Naive thymus-derived CD4-positive, alpha-beta T cell (primary cell): ENCODE measurements around the gene UXS1. TPM values are rescaled to one million over a fixed set of nuclear protein-coding genes. Genes with fewer than 3 reads are reported as not detected.

Experiments used
- ATAC-seq: fragments of 150-1000 bp; cut with Tn5 transposase; 2 replicates; pipeline ENCODE4 v1.10.0; 2021; ENCODE audit warnings: mild to moderate bottlenecking, moderate library complexity
- CTCF ChIA-PET: fragments of 350-600 bp; sonication (Branson Sonifier 250); formaldehyde crosslinking; loops from one replicate; lab custom pipeline; 2021; ENCODE audit warnings: antibody characterized with exemption; lab: Charles Lee
- POLR2A ChIA-PET: fragments of 350-600 bp; sonication (Branson Sonifier 250); formaldehyde crosslinking; loops from one replicate; lab custom pipeline; 2021; ENCODE audit warnings: antibody characterized with exemption, inconsistent platforms; lab: Charles Lee
- DNase-seq, 9 donors: peaks; one replicate each; pipeline versions ENCODE4 v3.0.0 to v3.0.0-alpha.2; 2020 to 2022; ENCODE audit warnings: mixed read lengths in 1 of 9
- H3K27ac ChIP-seq: one replicate; pipeline ENCODE4 v1.7.0; 2013; ENCODE audit warnings: mild to moderate bottlenecking, low read depth, low read length, moderate library complexity
- H3K27me3 ChIP-seq, 2 donors: one replicate each; pipeline ENCODE4 v1.7.0; 2013; ENCODE audit warnings: low read length in 2 of 2, mild to moderate bottlenecking in 2 of 2, moderate library complexity in 2 of 2; ENCODE audit not compliant: control insufficient read depth in 2 of 2, insufficient read depth in 2 of 2
- H3K36me3 ChIP-seq, 3 experiments: 1 replicate in 2 of 3; 2 replicates in 1 of 3; pipeline ENCODE4 v1.7.0; 2013; ENCODE audit warnings: low read length in 3 of 3, mild to moderate bottlenecking in 3 of 3, moderate library complexity in 1 of 3; ENCODE audit not compliant: insufficient read depth in 3 of 3, control insufficient read depth in 2 of 3
- H3K4me1 ChIP-seq, 2 donors: one replicate each; pipeline ENCODE4 v1.7.0; 2013; ENCODE audit warnings: low read length in 2 of 2, mild to moderate bottlenecking in 2 of 2, moderate library complexity in 1 of 2; ENCODE audit not compliant: control insufficient read depth in 2 of 2, insufficient read depth in 2 of 2
- H3K4me3 ChIP-seq: 2 replicates; pipeline ENCODE4 v1.7.0; 2013; ENCODE audit warnings: mild to moderate bottlenecking, low read length
- H3K9me3 ChIP-seq, 3 experiments: 1 replicate in 2 of 3; 2 replicates in 1 of 3; pipeline ENCODE4 v1.7.0; 2013; ENCODE audit warnings: low read length in 3 of 3; ENCODE audit not compliant: control insufficient read depth in 2 of 3
- H3K27ac Mint-ChIP-seq, 9 donors: one replicate each; pipeline ENCODE4 v1.8.0; 2020 to 2022; ENCODE audit warnings: mixed read lengths in 9 of 9, mild to moderate bottlenecking in 8 of 9, moderate library complexity in 5 of 9, inconsistent platforms in 2 of 9
- H3K27me3 Mint-ChIP-seq, 5 donors: one replicate each; pipeline ENCODE4 v1.8.0; 2021 to 2022; ENCODE audit warnings: mixed read lengths in 5 of 5, mild to moderate bottlenecking in 1 of 5
- H3K36me3 Mint-ChIP-seq, 5 donors: one replicate each; pipeline ENCODE4 v1.8.0; 2020 to 2022; ENCODE audit warnings: mixed read lengths in 5 of 5, mild to moderate bottlenecking in 3 of 5, inconsistent platforms in 1 of 5
- H3K4me1 Mint-ChIP-seq, 7 donors: one replicate each; pipeline ENCODE4 v1.8.0; 2020 to 2022; ENCODE audit warnings: mixed read lengths in 7 of 7, mild to moderate bottlenecking in 3 of 7, inconsistent platforms in 1 of 7
- H3K4me3 Mint-ChIP-seq, 10 donors: one replicate each; pipeline ENCODE4 v1.8.0; 2020 to 2022; ENCODE audit warnings: mild to moderate bottlenecking in 10 of 10, mixed read lengths in 10 of 10, moderate library complexity in 6 of 10, inconsistent platforms in 2 of 10
- H3K9me3 Mint-ChIP-seq, 11 donors: one replicate each; pipeline ENCODE4 v1.8.0; 2020 to 2022; ENCODE audit warnings: mixed read lengths in 11 of 11, mild to moderate bottlenecking in 4 of 11, inconsistent platforms in 1 of 11, moderate library complexity in 1 of 11
- intact Hi-C, 2 donors: fragments of 100-400 bp; cut with micrococcal nuclease; formaldehyde crosslinking; loops; one replicate each; pipeline ENCODE4 v1.15.1; 2023
- polyA plus RNA-seq, 2 donors: library from polyadenylated mRNA; unstranded; fragments of 300-500 nt; fragmentation: Illumina TruSeq; gene quantifications; one replicate each; pipeline ENCODE4 v1.2.3, GENCODE V29; 2021
- total RNA-seq, 6 experiments: library from RNA in 5 of 6; stranded (reverse) in 5 of 6; gene quantifications; 1 replicate in 5 of 6; 2 replicates in 1 of 6; pipeline ENCODE4 v1.2.3 and lab custom pipeline; 2021 to 2026

UXS1 gene
- total and polyA plus RNA-seq, 7 experiments from 2014 or later, result 52.3 to 185 (median 93.3) TPM

DNA sequence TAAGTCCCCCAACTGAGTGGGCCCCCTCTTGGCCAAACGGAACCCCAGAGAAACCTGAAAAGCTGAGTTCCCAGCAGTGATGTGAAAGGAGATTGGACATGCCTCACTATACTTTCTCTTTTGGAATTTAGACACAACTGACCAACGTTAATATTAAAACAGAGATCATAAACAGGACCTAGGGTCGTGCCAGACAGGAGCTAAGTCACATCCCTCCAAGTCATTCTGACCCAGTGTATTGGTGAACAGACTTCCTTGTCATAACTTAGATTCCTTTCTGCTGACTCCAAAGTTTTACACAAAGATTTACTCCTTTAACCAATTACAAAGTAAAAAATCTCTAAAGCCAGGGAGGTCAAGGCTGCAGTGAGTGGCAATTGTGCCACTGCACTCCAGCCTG is 46.9 kb downstream of the UXS1 start:
- H3K9me3 ChIP-seq, result no peaks in the 10 kb centered on the region
- H3K4me1 ChIP-seq, result peaks cover 3 to 6% of the 10 kb centered on the region in 2 donors
- Mint-ChIP-seq H3K27ac (peak overlapping the region in 6 of 9 donors; percentile 8 to 74 (median 40)), H3K27me3 (no peaks in the 10 kb centered on the region), H3K36me3 (peaks cover 29 to 76% (median 67%) of the 10 kb centered on the region in 5 donors), H3K9me3 (peaks cover 0 to 2% (median under 1%) of the 10 kb centered on the region in 11 donors), H3K4me1 (peaks cover 44 to 84% (median 69%) of the 10 kb centered on the region in 7 donors), H3K4me3 (no peak overlapping the region)
- H3K4me3 ChIP-seq, result no peak overlapping the region
- ChIA-PET CTCF (interaction anchor here (0.8 to 1.5 kb wide), 2 partner anchors 10 to 13 kb away, joined by 3 read pairs; no protein-coding TSS in a partner anchor), POLR2A (interaction anchor here (1.6 to 4.7 kb wide), 2 partner anchors 12 to 15 kb away, joined by 5 to 37 read pairs; no protein-coding TSS in a partner anchor)
- no peaks in the 10 kb centered on the region for H3K27me3 ChIP-seq
- ATAC-seq (no peak), DNase-seq (no peak)
- H3K27ac ChIP-seq, result no peak overlapping the region
- intact Hi-C loops, result loop anchor here in 1 of 2 donors (10.0 kb wide), 1 partner anchor 48 kb away; the partner anchor contains the start of gene UXS1
- peaks cover 0 to 52% (median 6%) of the 10 kb centered on the region in 3 experiments for H3K36me3 ChIP-seq

DNA sequence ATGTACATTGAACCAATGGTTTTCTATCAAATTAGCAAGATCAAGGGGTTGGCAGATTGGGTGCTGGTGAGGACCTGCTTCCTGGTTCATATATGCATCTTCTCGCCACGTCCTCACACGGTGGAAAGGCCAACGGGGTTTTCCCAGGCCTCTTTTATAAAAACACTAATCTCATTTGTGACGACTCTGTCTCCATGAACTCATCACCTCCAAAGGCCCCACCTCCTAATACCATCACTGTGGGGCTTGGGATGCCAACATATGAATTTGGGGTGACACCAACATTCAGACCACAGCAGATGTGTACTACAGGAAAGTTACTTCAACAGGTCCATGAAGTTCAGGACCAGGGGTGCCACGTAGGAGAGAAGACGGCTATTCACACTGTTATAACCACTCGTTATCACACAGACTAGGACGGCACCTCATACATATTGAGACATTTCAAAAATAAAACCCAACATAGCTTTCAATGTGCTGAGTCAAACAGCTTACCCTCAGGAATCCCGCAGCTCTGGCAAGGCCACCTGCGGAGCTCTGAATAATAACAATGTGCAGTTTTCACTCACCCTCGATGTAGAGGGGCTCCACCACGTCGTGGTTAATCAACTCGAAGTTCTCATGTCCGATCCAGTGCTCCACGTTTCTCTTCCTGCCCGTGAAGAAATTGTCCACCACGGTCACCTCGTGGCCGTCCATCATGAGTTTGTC is 49.3 kb downstream of the UXS1 start:
- Histone ChIP-seq H3K4me1 (peaks cover 6 to 14% of the 10 kb centered on the region in 2 donors), H3K27ac (no peak overlapping the region), H3K4me3 (no peak overlapping the region), H3K27me3 (no peaks in the 10 kb centered on the region), H3K9me3 (no peaks in the 10 kb centered on the region), H3K36me3 (peaks cover 0 to 34% (median 6%) of the 10 kb centered on the region in 3 experiments)
- peaks cover 44 to 82% (median 71%) of the 10 kb centered on the region in 7 donors for H3K4me1 Mint-ChIP-seq
- ChIA-PET POLR2A (interaction anchor here (9.4 kb wide), 1 partner anchor 15 kb away, joined by 104 read pairs; no protein-coding TSS in a partner anchor), CTCF (no interaction called here)
- peaks cover 22 to 64% (median 53%) of the 10 kb centered on the region in 5 donors for H3K36me3 Mint-ChIP-seq
- peak overlapping the region; percentile 14 to 96 (median 71) for H3K27ac Mint-ChIP-seq
- H3K4me3 Mint-ChIP-seq, result peak overlapping the region in 3 of 10 donors; percentile 25 to 28 (median 26)
- peak in 1 of 9 donors; percentile 46 for DNase-seq
- intact Hi-C loops, result loop anchor here in 1 of 2 donors (10.0 kb wide), 1 partner anchor 50 kb away; the partner anchor contains the start of gene UXS1
- H3K9me3 Mint-ChIP-seq, result peaks cover 0 to 2% (median 0%) of the 10 kb centered on the region in 11 donors
- peak; percentile 83 for ATAC-seq
- no peaks in the 10 kb centered on the region for H3K27me3 Mint-ChIP-seq

DNA sequence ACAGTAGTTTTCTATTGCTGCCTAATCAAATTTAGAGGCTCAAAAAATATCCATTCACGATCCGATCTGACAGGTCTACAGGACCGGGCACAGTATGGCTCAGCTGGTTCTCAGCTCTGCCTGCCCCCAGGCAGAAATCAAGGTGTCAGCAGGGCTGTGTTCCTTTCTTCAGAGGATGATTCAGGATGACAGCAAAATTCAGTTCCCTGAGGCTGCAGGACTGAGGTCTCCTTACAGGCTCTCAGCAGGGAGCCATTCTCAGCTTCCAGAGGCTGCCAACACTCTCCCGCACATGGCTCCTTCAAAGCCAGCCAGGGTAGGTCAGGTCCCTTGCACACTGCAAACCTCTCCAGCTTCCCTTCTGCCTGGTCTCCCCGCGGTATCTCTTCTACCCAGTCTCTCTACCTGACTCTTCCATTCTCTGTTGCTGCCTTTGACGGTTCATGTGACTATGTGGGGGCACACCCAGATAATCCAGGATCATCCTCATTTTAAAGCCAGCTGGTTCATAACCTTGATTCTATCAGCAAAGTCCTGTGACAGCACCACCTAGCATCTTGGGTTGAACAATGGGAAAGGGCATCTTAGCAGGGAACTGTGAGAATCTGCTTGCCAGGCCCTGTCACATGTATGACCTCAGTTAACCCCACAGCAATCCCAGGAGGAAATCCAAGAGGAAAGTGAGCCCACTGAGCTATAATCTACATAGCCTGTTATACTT is 50.4 kb downstream of the UXS1 start:
- peaks cover 7 to 25% of the 10 kb centered on the region in 2 donors for H3K4me1 ChIP-seq
- DNase-seq, result no peak
- peaks cover 0 to 24% (median 6%) of the 10 kb centered on the region in 3 experiments for H3K36me3 ChIP-seq
- ATAC-seq, result no peak
- Mint-ChIP-seq H3K27me3 (no peaks in the 10 kb centered on the region), H3K4me1 (peaks cover 55 to 82% (median 74%) of the 10 kb centered on the region in 7 donors), H3K36me3 (peaks cover 22 to 55% (median 45%) of the 10 kb centered on the region in 5 donors), H3K27ac (peak overlapping the region in 8 of 9 donors; percentile 42 to 81 (median 60)), H3K4me3 (peak overlapping the region in 5 of 10 donors; percentile 0 to 38 (median 23)), H3K9me3 (peaks cover 0 to 2% (median 0%) of the 10 kb centered on the region in 11 donors)
- no peaks in the 10 kb centered on the region for H3K9me3 ChIP-seq
- intact Hi-C loops, result loop anchor here in 1 of 2 donors (10.0 kb wide), 1 partner anchor 51 kb away; the partner anchor contains the start of gene UXS1
- CTCF ChIA-PET, result no interaction called here
- no peak overlapping the region for H3K4me3 ChIP-seq
- H3K27me3 ChIP-seq, result no peaks in the 10 kb centered on the region
- POLR2A ChIA-PET, result interaction anchor here (9.4 kb wide), 1 partner anchor 16 kb away, joined by 104 read pairs; no protein-coding TSS in a partner anchor
- no peak overlapping the region for H3K27ac ChIP-seq

DNA sequence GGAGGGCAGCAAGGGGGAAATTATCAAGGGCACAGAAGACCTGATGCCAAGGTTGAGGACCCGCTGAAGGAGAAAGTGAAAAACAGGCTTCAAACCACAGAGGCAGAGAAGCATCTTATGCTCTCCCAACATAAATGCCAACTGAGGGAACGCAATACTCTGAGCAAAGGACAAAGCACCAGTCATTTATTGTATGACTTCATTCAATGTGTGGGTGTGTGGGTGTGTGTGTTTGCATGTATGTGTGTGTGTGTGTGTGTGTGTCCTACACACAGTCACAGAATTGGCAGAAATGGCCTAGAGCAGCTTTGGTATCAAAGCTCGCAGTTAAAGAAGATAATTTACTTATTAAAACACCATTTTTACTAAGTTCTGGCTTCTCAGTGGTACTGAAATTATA is 51.4 kb downstream of the UXS1 start:
- no peak overlapping the region for H3K4me3 ChIP-seq

DNA sequence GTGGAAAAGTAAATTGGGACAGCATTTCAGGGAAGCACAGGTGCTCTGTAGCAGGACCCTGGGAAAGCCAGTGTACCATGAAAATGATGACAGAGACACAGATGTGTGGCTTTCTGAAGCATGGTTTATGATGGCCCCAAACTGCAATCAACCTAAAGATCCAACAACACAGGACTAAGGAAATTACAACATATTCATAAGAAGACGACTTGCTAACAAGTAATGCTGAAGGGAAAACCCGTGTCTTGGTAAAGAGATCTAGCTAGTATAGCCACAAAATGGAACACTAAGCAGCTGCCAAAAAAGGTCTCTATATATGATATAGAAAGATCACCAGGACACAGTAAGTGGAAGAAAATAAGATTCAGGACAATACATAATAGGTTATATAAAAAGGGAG is 53.2 kb downstream of the UXS1 start:
- CTCF ChIA-PET, result interaction anchor here (1.3 kb wide), 1 partner anchor 19 kb away, joined by 9 read pairs; no protein-coding TSS in a partner anchor
- ATAC-seq, result no peak
- intact Hi-C loops, result loop anchor here in 1 of 2 donors (10.0 kb wide), 1 partner anchor 54 kb away; the partner anchor contains the start of gene UXS1
- H3K9me3 Mint-ChIP-seq, result peaks cover 0 to 2% (median 0%) of the 10 kb centered on the region in 11 donors
- Histone ChIP-seq H3K27me3 (no peaks in the 10 kb centered on the region), H3K36me3 (peaks cover 0 to 20% (median 6%) of the 10 kb centered on the region in 3 experiments), H3K27ac (no peak overlapping the region), H3K9me3 (no peaks in the 10 kb centered on the region), H3K4me3 (no peak overlapping the region), H3K4me1 (peaks cover 12 to 34% of the 10 kb centered on the region in 2 donors)
- peaks cover 45 to 78% (median 76%) of the 10 kb centered on the region in 7 donors for H3K4me1 Mint-ChIP-seq
- H3K27me3 Mint-ChIP-seq, result no peaks in the 10 kb centered on the region
- peak overlapping the region; percentile 50 to 97 (median 87) for H3K27ac Mint-ChIP-seq
- no peak for DNase-seq
- H3K36me3 Mint-ChIP-seq, result peaks cover 17 to 41% (median 38%) of the 10 kb centered on the region in 5 donors
- peak overlapping the region in 5 of 10 donors; percentile 2 to 50 (median 20) for H3K4me3 Mint-ChIP-seq
- POLR2A ChIA-PET, result interaction anchor here (0.6 to 9.4 kb wide), 7 partner anchors 9 to 732 kb away, joined by 3 to 104 read pairs (median 3); no protein-coding TSS in a partner anchor

More for the DNA sequence above, 51.4 kb downstream of the UXS1 start:
- DNase-seq (no peak), ATAC-seq (no peak)
- Histone ChIP-seq H3K27ac (no peak overlapping the region), H3K27me3 (no peaks in the 10 kb centered on the region), H3K4me1 (peaks cover 12 to 34% of the 10 kb centered on the region in 2 donors), H3K9me3 (no peaks in the 10 kb centered on the region), H3K36me3 (peaks cover 0 to 20% (median 6%) of the 10 kb centered on the region in 3 experiments)
- Mint-ChIP-seq H3K27ac (peak overlapping the region in 8 of 9 donors; percentile 1 to 79 (median 34)), H3K9me3 (peaks cover 0 to 2% (median 0%) of the 10 kb centered on the region in 11 donors), H3K36me3 (peaks cover 17 to 50% (median 40%) of the 10 kb centered on the region in 5 donors), H3K27me3 (no peaks in the 10 kb centered on the region), H3K4me1 (peaks cover 57 to 85% (median 78%) of the 10 kb centered on the region in 7 donors), H3K4me3 (peak overlapping the region in 2 of 10 donors; percentile 8 to 48)
- CTCF ChIA-PET, result no interaction called here
- intact Hi-C loops, result loop anchor here in 1 of 2 donors (10.0 kb wide), 1 partner anchor 52 kb away; the partner anchor contains the start of gene UXS1
- POLR2A ChIA-PET, result interaction anchor here (9.4 kb wide), 1 partner anchor 17 kb away, joined by 104 read pairs; no protein-coding TSS in a partner anchor
